GM20000 (cell line): Measurements from ENCODE around the gene MYO15A.

Experiments
- DNase-seq: peaks from one replicate; pipeline ENCODE4 v3.0.0; 2012; ENCODE audit warnings: low spot score
- CTCF ChIP-seq: IDR thresholded peaks from 2 replicates; pipeline ENCODE4 v1.5.1; 2012; ENCODE audit warnings: mild to moderate bottlenecking, control low read depth; ENCODE audit errors: extremely low read depth, missing control alignments

The MYO15A gene

GRCh38 chr17:18071751-18072150 is 36.8 kb upstream of the MYO15A start:
- no peak for TF ChIP-seq CTCF
- DNase-seq, result no peak

- TF ChIP-seq CTCF, result no peak
- no peak for DNase-seq
Measured at GRCh38 chr17:18074566-18075272, 33.8 kb upstream of the MYO15A start.

GRCh38 chr17:18076936-18077335 is 31.6 kb upstream of the MYO15A start:
- DNase-seq, result no peak
- TF ChIP-seq CTCF, result no peak

GRCh38 chr17:18079543-18079942 is 29.0 kb upstream of the MYO15A start:
- DNase-seq, result no peak
- no peak for TF ChIP-seq CTCF

GRCh38 chr17:18084256-18084655 is 24.3 kb upstream of the MYO15A start:
- TF ChIP-seq CTCF, result no peak

GRCh38 chr17:18087610-18088491 is 20.7 kb upstream of the MYO15A start, which contains the start of gene DRG2:
TSS of gene DRG2 (plus strand) at chr17:18087948. CDS start at chr17:18088024, 76 bp downstream.
- TF ChIP-seq CTCF, result no peak
- peak; percentile 90 for DNase-seq

More at GRCh38 chr17:18084256-18084655, 24.3 kb upstream of the MYO15A start:
- DNase-seq, result no peak

- no peak for DNase-seq
- no peak for TF ChIP-seq CTCF
Measured at GRCh38 chr17:18089613-18090012, 18.9 kb upstream of the MYO15A start.
